Measurements from ENCODE around the gene GPBP1L1. TPM values are rescaled to one million over a fixed set of nuclear protein-coding genes. Genes with fewer than 3 reads are reported as not detected.

The GPBP1L1 gene
- total RNA-seq, 1 donor from 2014 or later = 80.7 TPM

- intact Hi-C loops (cut with micrococcal nuclease) = no loop called here
- Histone ChIP-seq H3K4me3 (no peak overlapping the region), H3K36me3 (peaks cover 63% of the 10 kb centered on the region), H3K9me3 (replicated peaks) (no peaks in the 10 kb centered on the region), H3K27me3 (ENCODE audit: low read depth) (no peaks in the 10 kb centered on the region), H3K4me1 (peaks cover 17% of the 10 kb centered on the region), H3K27ac (replicated peaks) (no peak overlapping the region)
- DNase-seq = no peak
- TF ChIP-seq CTCF (IDR thresholded peaks at IDR 0.05; ENCODE audit: borderline replicate concordance) = no peak
These were observed 27.1 kb downstream of the GPBP1L1 start for GRCh38 chr1:45659222-45659621.

GRCh38 chr1:45658171-45658570, 28.2 kb downstream of the GPBP1L1 start:
- DNase-seq = no peak
- no peak for TF ChIP-seq CTCF (IDR thresholded peaks at IDR 0.05; ENCODE audit: borderline replicate concordance)
- intact Hi-C loops (cut with micrococcal nuclease) = no loop called here
- Histone ChIP-seq H3K9me3 (replicated peaks) (no peaks in the 10 kb centered on the region), H3K27ac (replicated peaks) (no peak overlapping the region), H3K4me1 (peaks cover 11% of the 10 kb centered on the region), H3K36me3 (peaks cover 73% of the 10 kb centered on the region), H3K27me3 (ENCODE audit: low read depth) (no peaks in the 10 kb centered on the region), H3K4me3 (no peak overlapping the region)

- no peak for TF ChIP-seq CTCF (IDR thresholded peaks at IDR 0.05; ENCODE audit: borderline replicate concordance)
- Histone ChIP-seq H3K27me3 (ENCODE audit: low read depth) (no peaks in the 10 kb centered on the region), H3K9me3 (replicated peaks) (no peaks in the 10 kb centered on the region), H3K4me3 (no peak overlapping the region), H3K4me1 (no peaks in the 10 kb centered on the region), H3K27ac (replicated peaks) (no peak overlapping the region), H3K36me3 (peaks cover 88% of the 10 kb centered on the region)
- intact Hi-C loops (cut with micrococcal nuclease) = no loop called here
- no peak for DNase-seq
These were observed 29.6 kb downstream of the GPBP1L1 start for GRCh38 chr1:45656573-45657226.

GRCh38 chr1:45654540-45655280, 31.6 kb downstream of the GPBP1L1 start:
- TF ChIP-seq CTCF (IDR thresholded peaks at IDR 0.05; ENCODE audit: borderline replicate concordance) = no peak
- H3K4me1 ChIP-seq = peaks cover 2% of the 10 kb centered on the region
- peaks cover 100% of the 10 kb centered on the region for H3K36me3 ChIP-seq
- no peak overlapping the region for H3K4me3 ChIP-seq
- H3K27me3 ChIP-seq (ENCODE audit: low read depth) = no peaks in the 10 kb centered on the region
- no peak overlapping the region for H3K27ac ChIP-seq (replicated peaks)
- no peaks in the 10 kb centered on the region for H3K9me3 ChIP-seq (replicated peaks)
- no peak for DNase-seq
- intact Hi-C loops (cut with micrococcal nuclease) = no loop called here

GRCh38 chr1:45647248-45648021, 38.9 kb downstream of the GPBP1L1 start:
- H3K27ac ChIP-seq (replicated peaks) = peak overlapping the region; percentile 48
- peaks cover 37% of the 10 kb centered on the region for H3K4me1 ChIP-seq
- no peak for DNase-seq
- H3K4me3 ChIP-seq = peak overlapping the region; percentile 25
- H3K36me3 ChIP-seq = peaks cover 48% of the 10 kb centered on the region
- no peaks in the 10 kb centered on the region for H3K27me3 ChIP-seq (ENCODE audit: low read depth)
- no peak for TF ChIP-seq CTCF (IDR thresholded peaks at IDR 0.05; ENCODE audit: borderline replicate concordance)
- H3K9me3 ChIP-seq (replicated peaks) = no peaks in the 10 kb centered on the region
- intact Hi-C loops (cut with micrococcal nuclease) = no loop called here
